WTC11 (cell line): ENCODE data around the gene GLT6D1. TPM values are rescaled to one million over a fixed set of nuclear protein-coding genes. Genes with fewer than 3 reads are reported as not detected.

Experiments
- ATAC-seq: fragments of 200-7000 bp; cut with Tn5 transposase; 2 replicates; pipeline ENCODE4 v1.10.0; 2021; ENCODE audit warnings: mild to moderate bottlenecking, moderate library complexity
- CTCF ChIA-PET: fragments of 300-600 bp; sonication (Branson Sonifier 250); formaldehyde crosslinking; loops from one replicate; lab custom pipeline; 2021; ENCODE audit warnings: antibody characterized with exemption; lab: Charles Lee
- POLR2A ChIA-PET: fragments of 350-600 bp; sonication (Branson Sonifier 250); formaldehyde crosslinking; loops from one replicate; lab custom pipeline; 2021; ENCODE audit warnings: antibody characterized with exemption; lab: Charles Lee
- DNase-seq: peaks from one replicate; pipeline ENCODE4 v3.0.0; 2021; ENCODE audit warnings: low spot score
- H3K27ac Mint-ChIP-seq: 2 replicates; pipeline ENCODE4 v1.8.0; 2021; ENCODE audit warnings: mixed read lengths
- H3K27me3 Mint-ChIP-seq: 2 replicates; pipeline ENCODE4 v1.8.0; 2021; ENCODE audit warnings: low read depth, mild to moderate bottlenecking, moderate library complexity, mixed read lengths
- H3K36me3 Mint-ChIP-seq: 2 replicates; pipeline ENCODE4 v1.8.0; 2021; ENCODE audit warnings: mixed read lengths
- H3K4me1 Mint-ChIP-seq: 2 replicates; pipeline ENCODE4 v1.8.0; 2022; ENCODE audit warnings: mixed read lengths
- H3K4me3 Mint-ChIP-seq: 2 replicates; pipeline ENCODE4 v1.8.0; 2021; ENCODE audit warnings: mild to moderate bottlenecking, moderate library complexity, mixed read lengths
- H3K9me3 Mint-ChIP-seq: 2 replicates; pipeline ENCODE4 v1.8.0; 2021; ENCODE audit warnings: mixed read lengths
- CREM ChIP-seq: sonication (generic); formaldehyde crosslinking; IDR thresholded peaks from 2 replicates; pipeline ENCODE4 v1.8.1; 2022; ENCODE audit warnings: mild to moderate bottlenecking, missing genetic modification reagents, moderate library complexity
- ELF4 ChIP-seq: sonication (generic); formaldehyde crosslinking; IDR thresholded peaks from 2 replicates; pipeline ENCODE4 v1.8.1; 2022; ENCODE audit warnings: low read depth, mild to moderate bottlenecking, moderate library complexity, missing genetic modification reagents
- ETV6 ChIP-seq: sonication (generic); formaldehyde crosslinking; IDR thresholded peaks from 2 replicates; pipeline ENCODE4 v1.8.1; 2022; ENCODE audit warnings: mild to moderate bottlenecking, missing genetic modification reagents
- FOXK1 ChIP-seq: sonication (generic); formaldehyde crosslinking; IDR thresholded peaks from 2 replicates; pipeline ENCODE4 v1.8.0; 2022; ENCODE audit warnings: mild to moderate bottlenecking, moderate library complexity, missing genetic modification reagents
- MYBL2 ChIP-seq: sonication (generic); formaldehyde crosslinking; IDR thresholded peaks from 2 replicates; pipeline ENCODE4 v1.8.1; 2023; ENCODE audit warnings: mild to moderate bottlenecking, moderate library complexity, missing genetic modification reagents
- NR2C2 ChIP-seq: sonication (generic); formaldehyde crosslinking; IDR thresholded peaks from 2 replicates; pipeline ENCODE4 v1.8.0; 2022; ENCODE audit warnings: mild to moderate bottlenecking, missing genetic modification reagents
- RORB ChIP-seq: fragments of 250-450 bp; sonication (Bioruptor Pico); IDR thresholded peaks from 2 replicates; pipeline ENCODE4 v1.9.0; 2021; ENCODE audit warnings: mild to moderate bottlenecking
- ZNF121 ChIP-seq: sonication (generic); formaldehyde crosslinking; IDR thresholded peaks from 2 replicates; pipeline ENCODE4 v1.8.0; 2023; ENCODE audit warnings: missing genetic modification reagents
- ZNF219 ChIP-seq: sonication (generic); formaldehyde crosslinking; IDR thresholded peaks from 2 replicates; pipeline ENCODE4 v1.8.0; 2023; ENCODE audit warnings: missing genetic modification reagents, mild to moderate bottlenecking, borderline replicate concordance
- ZNF263 ChIP-seq: sonication (generic); formaldehyde crosslinking; IDR thresholded peaks from 2 replicates; pipeline ENCODE4 v1.8.1; 2022; ENCODE audit warnings: low read depth, mild to moderate bottlenecking, moderate library complexity, missing genetic modification reagents
- ZNF671 ChIP-seq: fragments of 250-450 bp; sonication (Bioruptor Pico); IDR thresholded peaks from 2 replicates; pipeline ENCODE4 v1.8.0; 2021; ENCODE audit warnings: mild to moderate bottlenecking
- total RNA-seq: library from RNA; stranded (reverse); gene quantifications from 3 replicates; pipeline ENCODE4 v1.2.3, GENCODE V29; 2021
- TF ChIP-seq, protein P1 (sequence below): sonication (generic); formaldehyde crosslinking; IDR thresholded peaks from 2 replicates; pipeline ENCODE4 v1.8.0; 2022; ENCODE audit warnings: missing genetic modification reagents
- TF ChIP-seq, protein P2 (sequence below): sonication (generic); formaldehyde crosslinking; IDR thresholded peaks from 2 replicates; pipeline ENCODE4 v1.8.1; 2022; ENCODE audit warnings: missing genetic modification reagents, borderline replicate concordance
- TF ChIP-seq, protein P3 (sequence below): sonication (generic); formaldehyde crosslinking; IDR thresholded peaks from 2 replicates; pipeline ENCODE4 v1.8.0; 2022; ENCODE audit warnings: mild to moderate bottlenecking, missing genetic modification reagents
- TF ChIP-seq, protein P4 (sequence below): sonication (generic); formaldehyde crosslinking; IDR thresholded peaks from 2 replicates; pipeline ENCODE4 v1.8.1; 2023; ENCODE audit warnings: mild to moderate bottlenecking, missing genetic modification reagents
- TF ChIP-seq, protein P5 (sequence below): sonication (generic); formaldehyde crosslinking; IDR thresholded peaks from 2 replicates; pipeline ENCODE4 v1.8.0; 2022; ENCODE audit warnings: mild to moderate bottlenecking, missing genetic modification reagents
- TF ChIP-seq, protein P6 (sequence below): sonication (generic); formaldehyde crosslinking; IDR thresholded peaks from 2 replicates; pipeline ENCODE4 v1.8.0; 2023; ENCODE audit warnings: mild to moderate bottlenecking, missing genetic modification reagents

Gene GLT6D1
- total RNA-seq, 1 experiment from 2014 or later, result 0.37 TPM

DNA sequence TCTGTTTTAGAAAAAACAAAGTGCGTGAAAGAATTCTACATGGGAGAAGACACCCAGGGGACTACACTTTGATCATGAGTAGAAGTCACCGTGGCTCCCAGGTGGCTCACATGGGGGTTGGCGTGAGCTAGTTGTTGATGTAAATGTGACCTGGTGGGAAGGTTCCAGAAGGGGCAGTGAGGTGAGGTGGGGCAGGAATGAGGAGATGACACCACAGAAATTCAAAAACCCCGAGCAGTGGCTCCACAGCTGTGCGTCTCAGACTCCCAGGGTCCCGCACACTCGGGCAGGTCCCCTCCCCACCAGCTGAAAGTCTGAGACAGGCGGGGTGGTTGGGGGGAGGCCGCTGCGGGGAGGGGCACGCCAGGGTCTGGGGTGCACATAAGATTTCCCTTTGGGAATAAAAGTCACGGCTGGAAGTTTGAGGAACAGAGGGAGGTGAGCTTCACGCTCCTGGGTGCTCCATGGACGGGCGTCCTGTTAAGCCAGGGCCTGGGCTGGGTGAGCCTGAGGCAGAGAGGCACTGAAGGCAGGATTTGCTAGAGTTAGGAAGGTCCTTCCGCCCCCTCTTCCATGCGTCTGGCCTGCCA is 29.9 kb downstream of the GLT6D1 start:
- DNase-seq (no peak), ATAC-seq (no peak)
- peaks cover 8% of the 10 kb centered on the region for H3K4me1 Mint-ChIP-seq
- H3K9me3 Mint-ChIP-seq, result peaks cover 25% of the 10 kb centered on the region
- TF ChIP-seq, protein P1, sequence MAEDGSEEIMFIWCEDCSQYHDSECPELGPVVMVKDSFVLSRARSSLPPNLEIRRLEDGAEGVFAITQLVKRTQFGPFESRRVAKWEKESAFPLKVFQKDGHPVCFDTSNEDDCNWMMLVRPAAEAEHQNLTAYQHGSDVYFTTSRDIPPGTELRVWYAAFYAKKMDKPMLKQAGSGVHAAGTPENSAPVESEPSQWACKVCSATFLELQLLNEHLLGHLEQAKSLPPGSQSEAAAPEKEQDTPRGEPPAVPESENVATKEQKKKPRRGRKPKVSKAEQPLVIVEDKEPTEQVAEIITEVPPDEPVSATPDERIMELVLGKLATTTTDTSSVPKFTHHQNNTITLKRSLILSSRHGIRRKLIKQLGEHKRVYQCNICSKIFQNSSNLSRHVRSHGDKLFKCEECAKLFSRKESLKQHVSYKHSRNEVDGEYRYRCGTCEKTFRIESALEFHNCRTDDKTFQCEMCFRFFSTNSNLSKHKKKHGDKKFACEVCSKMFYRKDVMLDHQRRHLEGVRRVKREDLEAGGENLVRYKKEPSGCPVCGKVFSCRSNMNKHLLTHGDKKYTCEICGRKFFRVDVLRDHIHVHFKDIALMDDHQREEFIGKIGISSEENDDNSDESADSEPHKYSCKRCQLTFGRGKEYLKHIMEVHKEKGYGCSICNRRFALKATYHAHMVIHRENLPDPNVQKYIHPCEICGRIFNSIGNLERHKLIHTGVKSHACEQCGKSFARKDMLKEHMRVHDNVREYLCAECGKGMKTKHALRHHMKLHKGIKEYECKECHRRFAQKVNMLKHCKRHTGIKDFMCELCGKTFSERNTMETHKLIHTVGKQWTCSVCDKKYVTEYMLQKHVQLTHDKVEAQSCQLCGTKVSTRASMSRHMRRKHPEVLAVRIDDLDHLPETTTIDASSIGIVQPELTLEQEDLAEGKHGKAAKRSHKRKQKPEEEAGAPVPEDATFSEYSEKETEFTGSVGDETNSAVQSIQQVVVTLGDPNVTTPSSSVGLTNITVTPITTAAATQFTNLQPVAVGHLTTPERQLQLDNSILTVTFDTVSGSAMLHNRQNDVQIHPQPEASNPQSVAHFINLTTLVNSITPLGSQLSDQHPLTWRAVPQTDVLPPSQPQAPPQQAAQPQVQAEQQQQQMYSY, result no peak
- no peak for TF ChIP-seq ZNF219
- TF ChIP-seq CREM (CRISPR knock-in tag), result no peak
- TF ChIP-seq, protein P2, sequence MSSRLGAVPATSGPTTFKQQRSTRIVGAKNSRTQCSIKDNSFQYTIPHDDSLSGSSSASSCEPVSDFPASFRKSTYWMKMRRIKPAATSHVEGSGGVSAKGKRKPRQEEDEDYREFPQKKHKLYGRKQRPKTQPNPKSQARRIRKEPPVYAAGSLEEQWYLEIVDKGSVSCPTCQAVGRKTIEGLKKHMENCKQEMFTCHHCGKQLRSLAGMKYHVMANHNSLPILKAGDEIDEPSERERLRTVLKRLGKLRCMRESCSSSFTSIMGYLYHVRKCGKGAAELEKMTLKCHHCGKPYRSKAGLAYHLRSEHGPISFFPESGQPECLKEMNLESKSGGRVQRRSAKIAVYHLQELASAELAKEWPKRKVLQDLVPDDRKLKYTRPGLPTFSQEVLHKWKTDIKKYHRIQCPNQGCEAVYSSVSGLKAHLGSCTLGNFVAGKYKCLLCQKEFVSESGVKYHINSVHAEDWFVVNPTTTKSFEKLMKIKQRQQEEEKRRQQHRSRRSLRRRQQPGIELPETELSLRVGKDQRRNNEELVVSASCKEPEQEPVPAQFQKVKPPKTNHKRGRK, result no peak
- TF ChIP-seq RORB, result no peak
- TF ChIP-seq MYBL2 (CRISPR knock-in tag), result no peak
- no peak for TF ChIP-seq FOXK1
- TF ChIP-seq ZNF671 (CRISPR knock-in tag), result no peak
- TF ChIP-seq, all 79 proteins: peak for 0
- no peaks in the 10 kb centered on the region; the same call in 1 of the 2 replicates for H3K27me3 Mint-ChIP-seq
- H3K4me3 Mint-ChIP-seq, result no peak overlapping the region
- ChIA-PET CTCF (no interaction called here), POLR2A (no interaction called here)
- no peak overlapping the region for H3K27ac Mint-ChIP-seq
- peaks cover 10% of the 10 kb centered on the region for H3K36me3 Mint-ChIP-seq

DNA sequence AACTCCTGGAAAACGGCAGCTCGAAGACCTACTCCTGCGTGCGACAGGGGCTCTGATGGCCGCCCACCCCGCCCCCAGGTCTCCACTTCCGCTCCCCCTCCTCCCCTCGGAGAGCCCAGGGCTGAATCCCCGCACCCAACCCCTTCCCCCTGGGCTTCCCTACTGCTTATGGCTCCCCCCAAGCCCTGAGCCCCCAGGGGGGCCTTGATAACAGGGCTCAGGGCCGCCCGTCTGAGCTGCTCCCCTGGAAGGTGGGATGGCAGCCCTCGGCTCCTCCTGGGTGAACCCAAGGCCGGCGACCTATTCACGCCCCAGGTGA is 30.4 kb downstream of the GLT6D1 start:
- no peak for ATAC-seq
- Mint-ChIP-seq H3K36me3 (peaks cover 10% of the 10 kb centered on the region), H3K4me1 (peaks cover 12% of the 10 kb centered on the region), H3K27ac (no peak overlapping the region), H3K9me3 (peaks cover 25% of the 10 kb centered on the region), H3K27me3 (no peaks in the 10 kb centered on the region; the same call in 1 of the 2 replicates), H3K4me3 (no peak overlapping the region)
- ChIA-PET POLR2A (no interaction called here), CTCF (no interaction called here)
- TF ChIP-seq ZNF671 (CRISPR knock-in tag), result no peak
- TF ChIP-seq, protein P3, sequence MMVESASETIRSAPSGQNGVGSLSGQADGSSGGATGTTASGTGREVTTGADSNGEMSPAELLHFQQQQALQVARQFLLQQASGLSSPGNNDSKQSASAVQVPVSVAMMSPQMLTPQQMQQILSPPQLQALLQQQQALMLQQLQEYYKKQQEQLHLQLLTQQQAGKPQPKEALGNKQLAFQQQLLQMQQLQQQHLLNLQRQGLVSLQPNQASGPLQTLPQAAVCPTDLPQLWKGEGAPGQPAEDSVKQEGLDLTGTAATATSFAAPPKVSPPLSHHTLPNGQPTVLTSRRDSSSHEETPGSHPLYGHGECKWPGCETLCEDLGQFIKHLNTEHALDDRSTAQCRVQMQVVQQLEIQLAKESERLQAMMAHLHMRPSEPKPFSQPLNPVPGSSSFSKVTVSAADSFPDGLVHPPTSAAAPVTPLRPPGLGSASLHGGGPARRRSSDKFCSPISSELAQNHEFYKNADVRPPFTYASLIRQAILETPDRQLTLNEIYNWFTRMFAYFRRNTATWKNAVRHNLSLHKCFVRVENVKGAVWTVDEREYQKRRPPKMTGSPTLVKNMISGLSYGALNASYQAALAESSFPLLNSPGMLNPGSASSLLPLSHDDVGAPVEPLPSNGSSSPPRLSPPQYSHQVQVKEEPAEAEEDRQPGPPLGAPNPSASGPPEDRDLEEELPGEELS, result no peak
- TF ChIP-seq ZNF263 (CRISPR knock-in tag), result no peak
- TF ChIP-seq, protein P4, sequence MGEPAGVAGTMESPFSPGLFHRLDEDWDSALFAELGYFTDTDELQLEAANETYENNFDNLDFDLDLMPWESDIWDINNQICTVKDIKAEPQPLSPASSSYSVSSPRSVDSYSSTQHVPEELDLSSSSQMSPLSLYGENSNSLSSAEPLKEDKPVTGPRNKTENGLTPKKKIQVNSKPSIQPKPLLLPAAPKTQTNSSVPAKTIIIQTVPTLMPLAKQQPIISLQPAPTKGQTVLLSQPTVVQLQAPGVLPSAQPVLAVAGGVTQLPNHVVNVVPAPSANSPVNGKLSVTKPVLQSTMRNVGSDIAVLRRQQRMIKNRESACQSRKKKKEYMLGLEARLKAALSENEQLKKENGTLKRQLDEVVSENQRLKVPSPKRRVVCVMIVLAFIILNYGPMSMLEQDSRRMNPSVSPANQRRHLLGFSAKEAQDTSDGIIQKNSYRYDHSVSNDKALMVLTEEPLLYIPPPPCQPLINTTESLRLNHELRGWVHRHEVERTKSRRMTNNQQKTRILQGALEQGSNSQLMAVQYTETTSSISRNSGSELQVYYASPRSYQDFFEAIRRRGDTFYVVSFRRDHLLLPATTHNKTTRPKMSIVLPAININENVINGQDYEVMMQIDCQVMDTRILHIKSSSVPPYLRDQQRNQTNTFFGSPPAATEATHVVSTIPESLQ (CRISPR knock-in tag), result no peak
- TF ChIP-seq, protein P5, sequence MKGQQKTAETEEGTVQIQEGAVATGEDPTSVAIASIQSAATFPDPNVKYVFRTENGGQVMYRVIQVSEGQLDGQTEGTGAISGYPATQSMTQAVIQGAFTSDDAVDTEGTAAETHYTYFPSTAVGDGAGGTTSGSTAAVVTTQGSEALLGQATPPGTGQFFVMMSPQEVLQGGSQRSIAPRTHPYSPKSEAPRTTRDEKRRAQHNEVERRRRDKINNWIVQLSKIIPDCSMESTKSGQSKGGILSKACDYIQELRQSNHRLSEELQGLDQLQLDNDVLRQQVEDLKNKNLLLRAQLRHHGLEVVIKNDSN (CRISPR knock-in tag), result no peak
- TF ChIP-seq, protein P6, sequence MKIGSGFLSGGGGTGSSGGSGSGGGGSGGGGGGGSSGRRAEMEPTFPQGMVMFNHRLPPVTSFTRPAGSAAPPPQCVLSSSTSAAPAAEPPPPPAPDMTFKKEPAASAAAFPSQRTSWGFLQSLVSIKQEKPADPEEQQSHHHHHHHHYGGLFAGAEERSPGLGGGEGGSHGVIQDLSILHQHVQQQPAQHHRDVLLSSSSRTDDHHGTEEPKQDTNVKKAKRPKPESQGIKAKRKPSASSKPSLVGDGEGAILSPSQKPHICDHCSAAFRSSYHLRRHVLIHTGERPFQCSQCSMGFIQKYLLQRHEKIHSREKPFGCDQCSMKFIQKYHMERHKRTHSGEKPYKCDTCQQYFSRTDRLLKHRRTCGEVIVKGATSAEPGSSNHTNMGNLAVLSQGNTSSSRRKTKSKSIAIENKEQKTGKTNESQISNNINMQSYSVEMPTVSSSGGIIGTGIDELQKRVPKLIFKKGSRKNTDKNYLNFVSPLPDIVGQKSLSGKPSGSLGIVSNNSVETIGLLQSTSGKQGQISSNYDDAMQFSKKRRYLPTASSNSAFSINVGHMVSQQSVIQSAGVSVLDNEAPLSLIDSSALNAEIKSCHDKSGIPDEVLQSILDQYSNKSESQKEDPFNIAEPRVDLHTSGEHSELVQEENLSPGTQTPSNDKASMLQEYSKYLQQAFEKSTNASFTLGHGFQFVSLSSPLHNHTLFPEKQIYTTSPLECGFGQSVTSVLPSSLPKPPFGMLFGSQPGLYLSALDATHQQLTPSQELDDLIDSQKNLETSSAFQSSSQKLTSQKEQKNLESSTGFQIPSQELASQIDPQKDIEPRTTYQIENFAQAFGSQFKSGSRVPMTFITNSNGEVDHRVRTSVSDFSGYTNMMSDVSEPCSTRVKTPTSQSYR (CRISPR knock-in tag), result no peak
- TF ChIP-seq ELF4 (CRISPR knock-in tag), result no peak
- TF ChIP-seq NR2C2, result no peak
- TF ChIP-seq ZNF121 (CRISPR knock-in tag), result no peak
- TF ChIP-seq ETV6, result no peak
- no peak for DNase-seq
